K562 (cell line): ENCODE data around the gene CC2D1A.
A peak's percentile ranks its signal among the peaks of the same experiment; 100 is the strongest.

Experiments used
- ADNP ChIP-seq: fragments of 200-800 bp; sonication (Bioruptor generic); IDR thresholded peaks from 2 replicates; pipeline ENCODE4 v1.6.1; 2016; ENCODE audit warnings: missing genetic modification characterization, missing compliant biosample characterization
- BDP1 ChIP-seq: IDR thresholded peaks from 3 replicates; pipeline ENCODE4 v1.6.1; 2011; ENCODE audit not compliant: insufficient read length, insufficient read depth
- CEBPZ ChIP-seq: fragments of 150-350 bp; IDR thresholded peaks from 2 replicates; pipeline ENCODE4 v1.6.1; 2014; ENCODE audit warnings: low read depth, mild to moderate bottlenecking, low read length, borderline replicate concordance
- E2F1 ChIP-seq: sonication (generic); formaldehyde crosslinking; IDR thresholded peaks from 2 replicates; pipeline ENCODE4 v1.8.1; 2023; ENCODE audit warnings: mild to moderate bottlenecking, missing genetic modification reagents, moderate library complexity
- ELF4 ChIP-seq: fragments of 450-650 bp; formaldehyde crosslinking; IDR thresholded peaks from 2 replicates; pipeline ENCODE4 v1.4.0; 2022; ENCODE audit warnings: missing genetic modification characterization
- HDAC2 ChIP-seq: fragments of 450-650 bp; IDR thresholded peaks from 2 replicates; pipeline ENCODE4 v1.6.1; 2016; ENCODE audit warnings: mild to moderate bottlenecking
- KLF1 ChIP-seq: fragments of 450-650 bp; IDR thresholded peaks from 2 replicates; pipeline ENCODE4 v1.6.1; 2016; ENCODE audit warnings: missing genetic modification characterization, missing compliant biosample characterization
- NFYB ChIP-seq: IDR thresholded peaks from 2 replicates; pipeline ENCODE4 v1.6.1; 2011; ENCODE audit warnings: mild to moderate bottlenecking, moderate library complexity; ENCODE audit not compliant: insufficient read length; ENCODE audit errors: extremely low read depth
- NR3C1 ChIP-seq: sonication (generic); formaldehyde crosslinking; IDR thresholded peaks from 2 replicates; pipeline ENCODE4 v1.8.1; 2022; ENCODE audit warnings: missing genetic modification reagents
- POLR2A ChIP-seq: fragments of 450-650 bp; conservative IDR thresholded peaks from 2 replicates; pipeline ENCODE4 v1.6.1; 2016
- RCOR1 ChIP-seq, 2 experiments: IDR thresholded peaks; 2 replicates each; pipeline ENCODE4 v1.6.1; 2012; ENCODE audit warnings: low read depth in 2 of 2, low read length in 2 of 2, borderline replicate concordance in 1 of 2, improper control_type of control experiment in 1 of 2
- SIN3A ChIP-seq, 2 experiments: fragments of 150-350 bp in 1 of 2; IDR thresholded peaks; 2 replicates each; pipeline ENCODE4 v1.6.1; 2011 to 2016; ENCODE audit warnings: borderline replicate concordance in 2 of 2, low read depth in 2 of 2, low read length in 2 of 2, mild to moderate bottlenecking in 2 of 2, moderate library complexity in 2 of 2; ENCODE audit not compliant: control insufficient read depth in 1 of 2
- THAP7 ChIP-seq: fragments of 250-450 bp; sonication (Bioruptor Pico); IDR thresholded peaks from 2 replicates; pipeline ENCODE4 v1.5.0; 2021

GRCh38 chr19:13958043-13958442 is 52.0 kb downstream of the CC2D1A start:
- TF ChIP-seq SIN3A (IDR thresholded peaks at IDR 0.05; ENCODE audit: borderline replicate concordance in 2 of 2, control insufficient read depth in 1 of 2, low read depth in 2 of 2, low read length in 2 of 2), result no peak
- no peak for TF ChIP-seq NR3C1
- no peak for TF ChIP-seq HDAC2
- TF ChIP-seq POLR2A, result no peak
- TF ChIP-seq THAP7 (CRISPR knock-in tag), result no peak
- TF ChIP-seq RCOR1 (IDR thresholded peaks at IDR 0.05; ENCODE audit: borderline replicate concordance in 1 of 2, low read depth in 2 of 2, low read length in 2 of 2), result no peak
- peak; percentile 65 for TF ChIP-seq KLF1
- no peak for TF ChIP-seq NFYB
- TF ChIP-seq ELF4, result no peak
- TF ChIP-seq ADNP (tag), result no peak
- no peak for TF ChIP-seq E2F1 (CRISPR knock-in tag)
- no peak for TF ChIP-seq BDP1
- TF ChIP-seq CEBPZ, result no peak
